Frontal cortex (tissue), 4 donors: ENCODE results near the gene MALT1. TPM values are rescaled to one million over a fixed set of nuclear protein-coding genes. Genes with fewer than 3 reads are reported as not detected.
"Not testable (repeated sequence)": the region's sequence is repeated elsewhere in the genome, so short reads cannot be mapped to it uniquely, and the experiment has no call there.

Experiments used
- DNase-seq, 2 donors: peaks; one replicate each; pipeline ENCODE4 v3.0.0; 2012; ENCODE audit warnings: low spot score in 2 of 2
- FAIRE-seq: peaks from 2 replicates; lab custom pipeline; 2012; peaks lifted over from hg19 to GRCh38; lab: Jason Lieb, UNC
- total RNA-seq: library from RNA; depleted of rRNA; stranded (reverse); fragments of >200 nt; gene quantifications from one replicate; pipeline ENCODE4 v1.2.3, GENCODE V29; 2014
- donor health status: control.
- donor health status: control.
- donor health status: control.

Gene MALT1
- total RNA-seq, 1 donor from 2014 or later = 26.9 TPM

GRCh38 chr18:58762781-58763171 is 91.5 kb downstream of the MALT1 start:
- DNase-seq (no peak), FAIRE-seq (no peak)

GRCh38 chr18:58766164-58766563 is 94.9 kb downstream of the MALT1 start:
- FAIRE-seq (no peak), DNase-seq (no peak)

DNA sequence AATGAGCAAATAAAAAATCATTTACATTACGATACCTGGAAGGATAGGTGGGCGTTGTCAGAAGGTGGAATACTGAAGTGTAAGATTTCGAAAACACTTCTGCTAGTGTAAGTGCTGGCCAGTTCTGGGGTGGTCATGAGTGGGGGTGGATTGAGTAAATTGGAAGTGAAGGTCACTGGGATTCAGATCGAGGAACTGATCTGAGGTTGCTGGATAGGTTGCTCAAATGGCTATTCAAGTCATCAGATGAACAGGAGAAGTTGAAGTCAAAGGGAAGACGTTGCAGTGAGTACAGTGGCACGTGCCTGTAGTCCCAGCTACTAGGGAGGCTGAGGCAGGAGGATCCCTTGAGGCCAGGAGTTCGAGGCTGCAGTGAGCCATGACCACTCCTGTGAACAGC is 95.7 kb downstream of the MALT1 start:
- no peak for FAIRE-seq
- no peak for DNase-seq

DNA sequence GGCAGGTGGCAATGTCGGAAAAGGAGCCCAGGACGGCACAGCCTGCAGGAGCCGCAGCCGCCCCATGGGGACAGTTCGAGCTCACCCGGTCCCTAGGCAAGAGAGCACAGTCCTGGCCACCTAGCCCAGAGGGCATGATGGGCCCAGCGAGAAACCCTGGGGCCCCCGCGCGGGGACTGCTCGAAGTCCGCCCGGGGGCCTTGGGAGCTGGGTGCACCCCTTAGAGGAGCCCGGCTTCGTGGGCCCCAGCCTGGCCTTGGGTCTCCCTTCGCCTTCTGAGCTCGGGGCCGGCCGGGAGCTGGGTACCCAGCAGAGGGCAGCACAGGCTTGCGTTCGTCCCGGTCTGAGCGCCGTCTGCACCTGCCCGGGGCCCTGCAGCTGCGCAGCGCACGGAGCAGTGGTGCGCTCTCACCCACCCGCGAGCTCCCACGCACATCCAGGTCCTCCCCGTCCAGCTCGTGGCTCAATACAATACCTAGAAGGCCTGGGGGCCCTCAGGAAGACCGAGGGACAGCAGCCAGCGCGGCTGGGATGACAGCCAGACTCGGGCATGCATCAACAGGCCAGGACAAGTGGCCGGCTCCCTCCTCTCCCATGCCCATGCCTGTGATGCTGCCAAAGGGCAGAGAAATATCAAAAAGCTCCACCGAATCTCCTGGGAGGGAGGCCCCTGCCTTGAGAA is 97.2 kb downstream of the MALT1 start:
- FAIRE-seq (no peak), DNase-seq (peak; percentile 52 to 85)

DNA sequence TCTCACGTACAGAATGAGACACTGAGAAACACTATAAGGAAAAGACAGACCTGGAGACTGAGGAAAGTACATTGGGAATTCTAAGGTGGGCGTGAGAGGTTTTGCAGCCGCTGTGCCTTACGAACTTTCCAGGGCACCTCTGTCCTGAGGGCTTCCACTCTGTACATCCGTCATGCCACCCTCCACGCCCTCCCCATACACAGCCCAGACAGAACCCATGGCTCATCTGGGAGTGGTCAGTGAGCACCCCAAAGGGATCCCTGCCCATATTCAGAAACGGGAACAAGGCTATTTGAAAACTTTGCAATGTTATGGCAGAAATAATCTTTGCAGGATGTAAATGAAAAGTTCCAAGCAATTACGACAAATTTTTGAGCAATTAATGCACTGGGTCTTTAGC is 98.1 kb downstream of the MALT1 start:
- FAIRE-seq (no peak), DNase-seq (no peak)

- FAIRE-seq (no peak), DNase-seq (no peak)
These were observed 99.3 kb downstream of the MALT1 start for GRCh38 chr18:58770601-58771000.

DNA sequence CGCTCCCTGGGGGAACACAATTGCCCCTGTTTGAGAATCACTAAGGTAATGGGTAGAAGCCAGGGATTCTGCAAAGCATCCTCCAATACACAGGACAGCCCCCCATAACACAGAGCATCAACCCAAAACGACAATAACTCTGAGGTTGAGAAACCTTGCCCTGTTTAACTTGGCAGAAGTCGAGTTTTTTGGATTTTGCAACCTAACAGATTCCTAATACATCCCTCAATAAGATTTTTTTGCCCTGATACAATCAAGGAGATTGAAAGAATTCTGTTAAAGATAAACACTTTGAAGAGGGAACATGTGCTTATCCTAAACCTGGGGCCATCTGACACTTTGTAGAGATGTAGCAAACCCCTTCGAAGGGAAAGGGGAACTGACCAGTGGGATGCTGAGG is 100.9 kb downstream of the MALT1 start:
- no peak for FAIRE-seq
- DNase-seq = no peak

GRCh38 chr18:58776084-58776483 is 104.8 kb downstream of the MALT1 start:
- DNase-seq (no peak), FAIRE-seq (no peak)

GRCh38 chr18:58776541-58776940 is 105.3 kb downstream of the MALT1 start:
- not testable (repeated sequence) for DNase-seq, FAIRE-seq

GRCh38 chr18:58777471-58777870 is 106.2 kb downstream of the MALT1 start:
- FAIRE-seq (no peak), DNase-seq (no peak)

- DNase-seq = no peak
- FAIRE-seq = no peak
These were observed 108.3 kb downstream of the MALT1 start for GRCh38 chr18:58779529-58779928.

GRCh38 chr18:58780045-58780444 is 108.8 kb downstream of the MALT1 start:
- no peak for FAIRE-seq

GRCh38 chr18:58781627-58782194 is 110.4 kb downstream of the MALT1 start:
- DNase-seq (peak; percentile 55 to 66), FAIRE-seq (peak; percentile 57)

More at GRCh38 chr18:58780045-58780444, 108.8 kb downstream of the MALT1 start:
- DNase-seq = no peak

GRCh38 chr18:58784601-58785137 is 113.4 kb downstream of the MALT1 start:
- FAIRE-seq (no peak), DNase-seq (no peak)

DNA sequence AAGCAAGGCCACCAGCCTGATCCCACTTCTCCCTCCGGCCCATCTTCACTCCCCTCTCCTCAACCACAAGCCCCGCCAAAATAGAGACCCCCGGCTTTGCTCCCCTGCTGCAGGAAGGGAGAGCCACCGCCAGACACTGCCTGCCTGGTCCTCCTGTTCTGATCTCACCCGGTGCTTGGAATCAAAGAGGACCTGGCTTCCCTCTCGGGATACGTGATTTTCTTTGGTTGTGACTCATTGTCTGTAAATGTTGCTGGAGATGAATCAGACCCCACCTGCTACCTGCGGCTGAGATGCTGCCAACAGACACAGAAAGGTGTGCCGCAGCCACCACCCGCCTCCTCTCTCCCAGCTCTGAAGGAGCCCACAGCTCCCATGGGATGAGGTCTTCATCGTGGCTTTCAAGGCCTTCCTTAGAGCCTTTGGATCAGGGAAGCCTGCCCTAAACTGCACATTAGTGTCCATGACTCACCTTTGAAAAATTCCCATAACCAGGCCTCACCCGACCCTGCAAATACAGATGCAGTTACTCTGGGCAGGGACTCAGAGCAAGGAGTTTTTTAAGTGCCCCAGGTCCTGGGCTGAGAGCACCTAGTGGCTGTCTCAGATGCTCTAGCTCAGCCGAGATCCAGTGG is 114.0 kb downstream of the MALT1 start:
- FAIRE-seq = no peak
- no peak for DNase-seq

DNA sequence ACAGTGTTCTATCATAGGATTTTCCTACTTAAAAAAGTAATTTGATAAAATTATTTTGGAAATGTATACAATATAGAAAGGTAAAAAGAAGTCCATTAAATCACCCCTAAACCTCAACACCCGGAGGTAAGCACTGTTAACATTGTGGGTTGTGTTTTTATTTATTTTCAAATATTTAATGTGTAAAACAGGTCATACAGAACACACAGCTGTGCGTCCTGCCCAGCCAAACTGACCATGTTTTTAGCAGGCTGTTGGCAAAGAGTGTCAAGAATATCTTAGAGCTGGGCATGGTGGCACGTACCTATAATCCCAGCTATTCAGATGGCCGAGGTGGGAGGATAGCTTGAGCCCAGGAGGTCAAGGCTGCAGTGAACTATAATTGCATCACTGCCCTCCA is 114.6 kb downstream of the MALT1 start:
- no peak for FAIRE-seq
- no peak for DNase-seq

GRCh38 chr18:58787536-58788149 is 116.4 kb downstream of the MALT1 start:
- DNase-seq = no peak
- no peak for FAIRE-seq

GRCh38 chr18:58788470-58788869 is 117.2 kb downstream of the MALT1 start:
- no peak for FAIRE-seq
- DNase-seq = no peak

- DNase-seq (peak in 1 of 2 donors; percentile 37), FAIRE-seq (no peak)
These were observed 118.0 kb downstream of the MALT1 start for GRCh38 chr18:58788971-58789875.

- no peak for FAIRE-seq
These were observed 118.6 kb downstream of the MALT1 start for GRCh38 chr18:58789876-58790240.

More at GRCh38 chr18:58789876-58790240, 118.6 kb downstream of the MALT1 start:
- no peak for DNase-seq
